GM23248 (cell line): ENCODE measurements around the gene GRK6. TPM values are rescaled to one million over a fixed set of nuclear protein-coding genes. Genes with fewer than 3 reads are reported as not detected.
A peak's percentile ranks its signal among the peaks of the same experiment; 100 is the strongest.

Experiments used
- DNase-seq: peaks from one replicate; pipeline ENCODE4 v3.0.0-alpha.2; 2015
- H2AFZ ChIP-seq: fragments of 200-600 bp; sonication (generic); 2 replicates; pipeline ENCODE4 v1.6.1; 2016; ENCODE audit warnings: antibody characterized with exemption
- H3F3A ChIP-seq: fragments of 200-600 bp; sonication (generic); 2 replicates; pipeline ENCODE4 v1.6.1; 2016; ENCODE audit warnings: mild to moderate bottlenecking, antibody characterized with exemption, mixed run types; ENCODE audit not compliant: insufficient read depth
- H3K27ac ChIP-seq: fragments of 200-600 bp; sonication (generic); 2 replicates; pipeline ENCODE4 v1.5.1; 2016; ENCODE audit warnings: mild to moderate bottlenecking
- H3K27me3 ChIP-seq: fragments of 200-600 bp; sonication (generic); replicated peaks from 2 replicates; pipeline ENCODE4 v1.6.1; 2016; ENCODE audit warnings: mild to moderate bottlenecking; ENCODE audit not compliant: insufficient read depth
- H3K36me3 ChIP-seq: fragments of 200-600 bp; sonication (generic); 2 replicates; pipeline ENCODE4 v1.6.1; 2016; ENCODE audit warnings: low read depth, mild to moderate bottlenecking
- H3K4me1 ChIP-seq: fragments of 200-600 bp; sonication (generic); 2 replicates; pipeline ENCODE4 v1.6.1; 2016; ENCODE audit warnings: mild to moderate bottlenecking; ENCODE audit not compliant: insufficient read depth
- H3K4me2 ChIP-seq: fragments of 200-600 bp; sonication (generic); one replicate; pipeline ENCODE4 v1.6.1; 2016; ENCODE audit warnings: mild to moderate bottlenecking; ENCODE audit not compliant: unreplicated experiment
- H3K4me3 ChIP-seq: fragments of 200-600 bp; sonication (generic); 2 replicates; pipeline ENCODE4 v1.5.1; 2016; ENCODE audit warnings: mild to moderate bottlenecking
- H3K79me2 ChIP-seq: fragments of 200-600 bp; sonication (generic); 2 replicates; pipeline ENCODE4 v1.6.1; 2016; ENCODE audit warnings: mild to moderate bottlenecking; ENCODE audit not compliant: insufficient read depth
- H3K9ac ChIP-seq: fragments of 200-600 bp; sonication (generic); 2 replicates; pipeline ENCODE4 v1.6.1; 2016; ENCODE audit warnings: mild to moderate bottlenecking
- H3K9me2 ChIP-seq: fragments of 200-600 bp; sonication (generic); 2 replicates; pipeline ENCODE4 v1.6.1; 2016; ENCODE audit warnings: mixed run types, mild to moderate bottlenecking, moderate library complexity; ENCODE audit not compliant: insufficient read depth
- H3K9me3 ChIP-seq: fragments of 200-600 bp; sonication (generic); one replicate; pipeline ENCODE4 v1.6.1; 2017; ENCODE audit warnings: low read depth
- H4K20me1 ChIP-seq: fragments of 200-600 bp; sonication (generic); 2 replicates; pipeline ENCODE4 v1.6.0; 2016; ENCODE audit not compliant: insufficient read depth
- EZH2 ChIP-seq: fragments of 200-600 bp; sonication (generic); IDR thresholded peaks from 2 replicates; pipeline ENCODE4 v1.6.1; 2018; ENCODE audit warnings: antibody characterized with exemption, mild to moderate bottlenecking; ENCODE audit not compliant: insufficient read depth, poor library complexity, severe bottlenecking
- EZH2phosphoT487 ChIP-seq: fragments of 200-600 bp; sonication (generic); IDR thresholded peaks from 2 replicates; pipeline ENCODE4 v1.6.1; 2018; ENCODE audit warnings: antibody characterized with exemption, moderate library complexity, mild to moderate bottlenecking, low read depth; ENCODE audit not compliant: insufficient read depth
- WGBS, 2 experiments: methylation state at CpG; one replicate each; pipeline ENCODE4 v1.1.6; 2015 to 2017; ENCODE audit warnings: low lambda C conversion rate in 2 of 2, low coverage in 1 of 2; ENCODE audit errors: missing lambda C conversion rate in 2 of 2; 5-methylcytosine and 5-hydroxymethylcytosine counted together
- in situ Hi-C: fragments of 300-500 bp; cut with MboI; formaldehyde crosslinking; loops from 2 replicates; pipeline ENCODE4 v1.15.0; 2020
- polyA plus RNA-seq: library from polyadenylated mRNA; unstranded; fragments of >200 nt; fragmentation: Nextera tagmentation; extraction: Ambion mirVana; gene quantifications from 2 replicates; pipeline ENCODE4 v1.2.1, GENCODE V29; 2016
- total RNA-seq: library from RNA; depleted of rRNA; stranded (reverse); fragments of >200 nt; shearing (Covaris generic); gene quantifications from 2 replicates; pipeline ENCODE4 v1.2.3, GENCODE V29; 2014

The GRK6 gene
- total and polyA plus RNA-seq, 2 experiments from 2014 or later = 7.7 to 30.4 TPM

GRCh38 chr5:177446200-177447065, 20.0 kb downstream of the GRK6 start, which contains the start of gene PRR7:
TSS of gene PRR7 (plus strand) at chr5:177446814. CDS start at chr5:177455068, 8,254 bp downstream.
- H3K4me2 ChIP-seq = peak within 1 kb of the TSS; percentile 69
- TF ChIP-seq EZH2 (no peak), EZH2phosphoT487 (no peak)
- peak within 1 kb of the TSS; percentile 73 for H3K4me3 ChIP-seq
- no peaks in the 10 kb centered on the region for H3K36me3 ChIP-seq
- no peaks in the 10 kb centered on the region for H3K27me3 ChIP-seq
- H4K20me1 ChIP-seq = no peaks in the 10 kb centered on the region
- peak; percentile 88 for DNase-seq
- no peaks in the 10 kb centered on the region for H3K79me2 ChIP-seq
- peaks cover 21% of the 10 kb centered on the region for H3F3A ChIP-seq
- in situ Hi-C loops = no loop called here
- H3K9ac ChIP-seq = peak within 1 kb of the TSS; percentile 84
- peak within 1 kb of the TSS; percentile 55 for H3K27ac ChIP-seq
- H3K9me2 ChIP-seq = no peaks in the 10 kb centered on the region
- H3K4me1 ChIP-seq = peaks cover 13% of the 10 kb centered on the region
- H2AFZ ChIP-seq = peak within 1 kb of the TSS; percentile 68
- 1% methylated on average over 39 to 64 of the region's 89 CpGs for WGBS, 2 experiments
- H3K9me3 ChIP-seq = no peaks in the 10 kb centered on the region

GRCh38 chr5:177447066-177447610, 20.7 kb downstream of the GRK6 start:
- Histone ChIP-seq H3F3A (peaks cover 21% of the 10 kb centered on the region), H3K27ac (peak overlapping the region; percentile 27), H3K36me3 (no peaks in the 10 kb centered on the region), H4K20me1 (no peaks in the 10 kb centered on the region), H3K9me3 (no peaks in the 10 kb centered on the region), H2AFZ (peak overlapping the region; percentile 68; the same call in 1 of the 2 replicates), H3K4me3 (peak overlapping the region; percentile 73), H3K79me2 (no peaks in the 10 kb centered on the region), H3K4me1 (peaks cover 13% of the 10 kb centered on the region), H3K9me2 (no peaks in the 10 kb centered on the region), H3K27me3 (no peaks in the 10 kb centered on the region), H3K4me2 (peak overlapping the region; percentile 69), H3K9ac (peak overlapping the region; percentile 84)
- 0 to 3% methylated on average over 5 to 24 of the region's 52 CpGs for WGBS, 2 experiments
- TF ChIP-seq EZH2phosphoT487 = no peak
- TF ChIP-seq EZH2 = no peak
- DNase-seq = peak; percentile 76
- in situ Hi-C loops = no loop called here

- Histone ChIP-seq H3K9me3 (no peaks in the 10 kb centered on the region), H4K20me1 (no peaks in the 10 kb centered on the region), H3K27me3 (no peaks in the 10 kb centered on the region), H3K27ac (peak overlapping the region; percentile 55), H3K4me1 (peaks cover 13% of the 10 kb centered on the region), H3K36me3 (no peaks in the 10 kb centered on the region), H2AFZ (no peak overlapping the region), H3K79me2 (no peaks in the 10 kb centered on the region), H3K9me2 (no peaks in the 10 kb centered on the region), H3K4me2 (peak overlapping the region; percentile 65), H3K4me3 (peak overlapping the region; percentile 73), H3F3A (peaks cover 21% of the 10 kb centered on the region), H3K9ac (peak overlapping the region; percentile 84)
- in situ Hi-C loops = no loop called here
- peak; percentile 83 for DNase-seq
- TF ChIP-seq EZH2 (no peak), EZH2phosphoT487 (no peak)
- WGBS, 2 experiments = 22 to 26% methylated on average over 20 to 21 of the region's 23 CpGs
Measured at GRCh38 chr5:177447611-177448243, 21.3 kb downstream of the GRK6 start.

GRCh38 chr5:177448244-177448950, 21.9 kb downstream of the GRK6 start:
- Histone ChIP-seq H3K9me2 (no peaks in the 10 kb centered on the region), H4K20me1 (no peaks in the 10 kb centered on the region), H3K27me3 (no peaks in the 10 kb centered on the region), H3K4me2 (peak overlapping the region; percentile 65), H3K36me3 (no peaks in the 10 kb centered on the region), H3K4me3 (peak overlapping the region; percentile 73; the same call in 1 of the 2 replicates), H3K79me2 (no peaks in the 10 kb centered on the region), H3K4me1 (peaks cover 13% of the 10 kb centered on the region), H3K9ac (no peak overlapping the region), H2AFZ (no peak overlapping the region), H3K9me3 (no peaks in the 10 kb centered on the region), H3K27ac (peak overlapping the region; percentile 55; the same call in 1 of the 2 replicates), H3F3A (peaks cover 21% of the 10 kb centered on the region)
- 80 to 84% methylated on average over 6 of the region's 6 CpGs for WGBS, 2 experiments
- no peak for DNase-seq
- TF ChIP-seq EZH2 (no peak), EZH2phosphoT487 (no peak)
- in situ Hi-C loops = no loop called here
